ENCODE measurements around the gene PSTPIP2. TPM values are rescaled to one million over a fixed set of nuclear protein-coding genes. Genes with fewer than 3 reads are reported as not detected.

Gene PSTPIP2
- total and polyA plus RNA-seq, 9 of the 15 experiments (the other 6 are each of a cell fraction or from before 2014, with no cell fraction given), result 14.0 to 45.7 (median 27.1) TPM

DNA sequence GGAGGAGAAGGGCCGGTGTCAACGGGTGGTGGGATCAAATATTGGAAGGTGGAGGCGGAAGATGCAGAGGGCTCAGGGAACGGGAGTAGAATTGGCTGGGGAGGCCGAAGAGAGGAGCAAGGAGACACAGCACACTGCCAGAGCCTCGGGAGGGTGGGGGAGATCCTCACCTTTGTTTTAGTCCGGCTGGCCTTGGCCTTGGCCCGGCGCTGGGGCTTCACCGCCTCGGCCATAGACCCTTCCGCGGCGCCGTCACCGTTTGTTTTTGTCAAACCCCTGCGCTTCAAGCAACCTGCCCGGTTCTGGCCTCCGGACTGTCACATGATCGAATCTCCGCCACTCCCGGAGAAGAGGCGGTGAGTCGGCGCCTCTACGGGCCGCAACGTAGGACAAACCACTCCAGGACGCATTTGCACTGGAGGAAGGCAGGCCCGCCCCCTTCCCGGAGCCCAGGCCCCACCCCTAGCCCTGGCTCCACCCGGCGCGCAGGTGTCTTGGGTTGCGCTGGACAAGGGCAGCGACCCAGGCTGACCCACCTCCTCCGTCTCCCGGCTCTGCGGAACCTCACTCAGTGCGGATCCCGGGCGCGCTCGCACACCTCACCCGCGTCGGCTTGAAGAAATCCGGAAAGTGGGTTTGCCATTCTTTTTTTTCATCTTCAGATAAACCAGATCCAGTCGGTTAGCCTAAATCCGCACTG is 104.9 kb downstream of the PSTPIP2 start, which contains the start of gene EPG5 (continued):
- TF ChIP-seq SIN3B (IDR thresholded peaks at IDR 0.05; ENCODE audit: low read depth), result peak; percentile 86
- peak; percentile 54 for TF ChIP-seq FOSL1 (tag; conservative IDR thresholded peaks at IDR 0.05)
- TF ChIP-seq ZBTB40 (IDR thresholded peaks at IDR 0.05), result no peak
- TF ChIP-seq ZBTB40 (CRISPR knock-in tag; IDR thresholded peaks at IDR 0.05), result no peak
- no peak for TF ChIP-seq MEF2D (tag; conservative IDR thresholded peaks at IDR 0.05; ENCODE audit: low read depth)
- TF ChIP-seq HLTF (IDR thresholded peaks at IDR 0.05), result no peak
- no peak for TF ChIP-seq HMGN3 (IDR thresholded peaks at IDR 0.05; ENCODE audit: borderline replicate concordance, extremely low read depth, insufficient read length, low read depth, low read length)
- TF ChIP-seq, protein P1, sequence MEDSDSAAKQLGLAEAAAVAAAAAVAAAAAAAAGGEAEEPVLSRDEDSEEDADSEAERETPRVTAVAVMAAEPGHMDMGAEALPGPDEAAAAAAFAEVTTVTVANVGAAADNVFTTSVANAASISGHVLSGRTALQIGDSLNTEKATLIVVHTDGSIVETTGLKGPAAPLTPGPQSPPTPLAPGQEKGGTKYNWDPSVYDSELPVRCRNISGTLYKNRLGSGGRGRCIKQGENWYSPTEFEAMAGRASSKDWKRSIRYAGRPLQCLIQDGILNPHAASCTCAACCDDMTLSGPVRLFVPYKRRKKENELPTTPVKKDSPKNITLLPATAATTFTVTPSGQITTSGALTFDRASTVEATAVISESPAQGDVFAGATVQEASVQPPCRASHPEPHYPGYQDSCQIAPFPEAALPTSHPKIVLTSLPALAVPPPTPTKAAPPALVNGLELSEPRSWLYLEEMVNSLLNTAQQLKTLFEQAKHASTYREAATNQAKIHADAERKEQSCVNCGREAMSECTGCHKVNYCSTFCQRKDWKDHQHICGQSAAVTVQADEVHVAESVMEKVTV (CRISPR knock-in tag; IDR thresholded peaks at IDR 0.05), result no peak
- TF ChIP-seq KLF16 (IDR thresholded peaks at IDR 0.05), result peak; percentile 69; the same call in 1 of the 2 replicates
- TF ChIP-seq MNT (conservative IDR thresholded peaks at IDR 0.05), result peak in 1 of 2 experiments; percentile 78; a peak in 3 of 4 replicates
- TF ChIP-seq JUND (IDR thresholded peaks at IDR 0.05; ENCODE audit: borderline replicate concordance, low read depth, low read length), result peak; percentile 72
- TF ChIP-seq JUND (tag; IDR thresholded peaks at IDR 0.05; ENCODE audit: borderline replicate concordance, low read depth, low read length), result peak; percentile 16; the same call in 1 of the 3 replicates
- TF ChIP-seq CBFA2T3 (IDR thresholded peaks at IDR 0.05), result no peak
- no peak for TF ChIP-seq TGIF2 (CRISPR knock-in tag; IDR thresholded peaks at IDR 0.05)
- no peak for TF ChIP-seq FOXJ2 (tag; IDR thresholded peaks at IDR 0.05)
- peak; percentile 44; the same call in 1 of the 2 replicates for TF ChIP-seq JUN (IDR thresholded peaks at IDR 0.05; ENCODE audit: borderline replicate concordance, low read depth, low read length)
- TF ChIP-seq JUN (CRISPR knock-in tag; IDR thresholded peaks at IDR 0.05; ENCODE audit: borderline replicate concordance), result no peak
